SK-N-SH (cell line): Measurements from ENCODE around the gene NLRP9. TPM values are rescaled to one million over a fixed set of nuclear protein-coding genes. Genes with fewer than 3 reads are reported as not detected.

Source experiments
- CTCF ChIA-PET: fragments of 300-600, 350-600 bp; formaldehyde crosslinking; extraction: SDS; loops from one replicate; lab custom pipeline; 2021; lab: Yijun Ruan, JAX
- POLR2A ChIA-PET: fragments of 350-600 bp; sonication (Branson Sonifier 250); formaldehyde crosslinking; extraction: SDS; loops from one replicate; lab custom pipeline; 2020; ENCODE audit warnings: antibody characterized with exemption, inconsistent platforms; lab: Yijun Ruan, JAX
- DNase-seq: peaks from one replicate; pipeline ENCODE4 v3.0.0; 2012
- H2AFZ ChIP-seq: fragments of 200-600 bp; sonication (generic); 2 replicates; pipeline ENCODE4 v1.8.1; 2016; ENCODE audit warnings: antibody characterized with exemption, mild to moderate bottlenecking, low read depth
- H3F3A ChIP-seq: fragments of 200-600 bp; sonication (generic); replicated peaks from 2 replicates; pipeline ENCODE3; 2016; ENCODE audit warnings: antibody characterized with exemption, mild to moderate bottlenecking; ENCODE audit not compliant: insufficient read depth
- H3K27ac ChIP-seq, 2 experiments: fragments of 200-500 bp in 1 of 2; fragments of 200-600 bp in 1 of 2; sonication (Bioruptor generic) in 1 of 2; sonication (generic), shearing (Covaris generic) in 1 of 2; 2 replicates each; pipeline versions ENCODE4 v1.5.1 to v1.6.1; 2014 to 2016; ENCODE audit warnings: low read depth in 2 of 2, inconsistent platforms in 1 of 2, low read length in 1 of 2, mild to moderate bottlenecking in 1 of 2, mixed read lengths in 1 of 2
- H3K27me3 ChIP-seq: fragments of 200-600 bp; sonication (generic), shearing (Covaris generic); 2 replicates; pipeline ENCODE4 v1.6.1; 2016; ENCODE audit warnings: mixed run types; ENCODE audit not compliant: insufficient read depth
- H3K36me3 ChIP-seq, 2 experiments: fragments of 200-500 bp in 1 of 2; fragments of 200-600 bp in 1 of 2; sonication (Bioruptor generic) in 1 of 2; sonication (generic) in 1 of 2; replicated peaks in 1 of 2; 2 replicates each; pipeline versions ENCODE3 to v1.5.1; 2014 to 2016; ENCODE audit warnings: low read length in 1 of 2, mild to moderate bottlenecking in 1 of 2; ENCODE audit not compliant: insufficient read depth in 2 of 2, control insufficient read depth in 1 of 2
- H3K4me1 ChIP-seq, 2 experiments: fragments of 200-500 bp in 1 of 2; fragments of 200-600 bp in 1 of 2; sonication (Bioruptor generic) in 1 of 2; sonication (generic), shearing (Covaris generic) in 1 of 2; 2 replicates each; pipeline versions ENCODE4 v1.5.1 to v1.6.1; 2014 to 2016; ENCODE audit warnings: low read depth in 1 of 2, low read length in 1 of 2, mixed run types in 1 of 2; ENCODE audit not compliant: insufficient read depth in 2 of 2, control insufficient read depth in 1 of 2
- H3K4me2 ChIP-seq: fragments of 200-600 bp; sonication (generic), shearing (Covaris generic); 2 replicates; pipeline ENCODE4 v1.6.1; 2017; ENCODE audit warnings: mixed run types
- H3K4me3 ChIP-seq, 2 experiments: fragments of 200-500 bp in 1 of 2; fragments of 200-600 bp in 1 of 2; sonication (Bioruptor generic) in 1 of 2; sonication (generic), shearing (Covaris generic) in 1 of 2; 2 replicates each; pipeline versions ENCODE4 v1.5.1 to v1.8.1; 2014 to 2016; ENCODE audit warnings: low read depth in 2 of 2, inconsistent platforms in 1 of 2, low read length in 1 of 2, mild to moderate bottlenecking in 1 of 2, mixed read lengths in 1 of 2, moderate library complexity in 1 of 2
- H3K79me2 ChIP-seq: fragments of 200-600 bp; sonication (generic); 2 replicates; pipeline ENCODE4 v1.8.1; 2017; ENCODE audit warnings: mild to moderate bottlenecking; ENCODE audit not compliant: insufficient read depth
- H3K9ac ChIP-seq: fragments of 200-600 bp; sonication (generic); 2 replicates; pipeline ENCODE4 v1.6.1; 2017; ENCODE audit warnings: mixed run types
- H3K9me2 ChIP-seq: fragments of 200-600 bp; sonication (generic); 2 replicates; pipeline ENCODE4 v1.6.1; 2017; ENCODE audit warnings: mixed run types
- H3K9me3 ChIP-seq: fragments of 200-600 bp; sonication (generic); 2 replicates; pipeline ENCODE4 v1.6.1; 2017; ENCODE audit warnings: mixed run types, mild to moderate bottlenecking, moderate library complexity
- H4K20me1 ChIP-seq: fragments of 200-600 bp; sonication (generic); 2 replicates; pipeline ENCODE4 v1.6.1; 2017; ENCODE audit warnings: mild to moderate bottlenecking, mixed run types; ENCODE audit not compliant: insufficient read depth
- EZH2phosphoT487 ChIP-seq: fragments of 200-600 bp; sonication (generic); IDR thresholded peaks from 2 replicates; pipeline ENCODE4 v1.6.1; 2017; ENCODE audit warnings: low read depth, mixed run types, mild to moderate bottlenecking, antibody characterized with exemption, moderate library complexity, borderline replicate concordance
- FOXJ3 ChIP-seq: sonication (generic); formaldehyde crosslinking; IDR thresholded peaks from 2 replicates; pipeline ENCODE4 v1.5.1; 2020; ENCODE audit warnings: mild to moderate bottlenecking, missing genetic modification reagents
- TAF1 ChIP-seq: IDR thresholded peaks from 2 replicates; pipeline ENCODE4 v1.6.1; 2012; ENCODE audit warnings: low read depth, mild to moderate bottlenecking, low read length, moderate library complexity, borderline replicate concordance
- TEAD4 ChIP-seq: IDR thresholded peaks from 2 replicates; pipeline ENCODE4 v1.4.0; 2012; ENCODE audit warnings: mild to moderate bottlenecking, borderline replicate concordance; ENCODE audit not compliant: insufficient read depth
- WGBS: methylation state at CpG from one replicate; pipeline ENCODE4 v1.1.6; 2017; ENCODE audit warnings: low lambda C conversion rate; 5-methylcytosine and 5-hydroxymethylcytosine counted together
- polyA plus RNA-seq, 3 experiments: library from polyadenylated mRNA; depleted of rRNA; stranded (reverse); fragments of >200 nt; gene quantifications; 2 replicates each; pipeline ENCODE4 v1.2.3, GENCODE V29; 2012
- TF ChIP-seq, protein P1 (sequence below): IDR thresholded peaks from 2 replicates; pipeline ENCODE4 v1.4.0; 2012; ENCODE audit warnings: low read depth, borderline replicate concordance
- TF ChIP-seq, protein P2 (sequence below): fragments of 150-350 bp; IDR thresholded peaks from 2 replicates; pipeline ENCODE4 v1.6.1; 2016; ENCODE audit warnings: mild to moderate bottlenecking, low read depth, low read length
- TF ChIP-seq, protein P3 (sequence below): fragments of 150-350 bp; IDR thresholded peaks from 2 replicates; pipeline ENCODE4 v1.6.1; 2017; ENCODE audit warnings: antibody characterized with exemption, low read length, low read depth, borderline replicate concordance
- TF ChIP-seq, protein P4 (sequence below): IDR thresholded peaks from 2 replicates; pipeline ENCODE4 v1.4.0; 2012; ENCODE audit warnings: low read depth
- TF ChIP-seq, protein P5 (sequence below): IDR thresholded peaks from 2 replicates; pipeline ENCODE4 v1.6.1; 2012; ENCODE audit warnings: mild to moderate bottlenecking, low read depth, low read length, moderate library complexity

Gene NLRP9
- polyA plus RNA-seq, 1 of the 3 experiments (the other 2 are of a cell fraction): not detected

DNA sequence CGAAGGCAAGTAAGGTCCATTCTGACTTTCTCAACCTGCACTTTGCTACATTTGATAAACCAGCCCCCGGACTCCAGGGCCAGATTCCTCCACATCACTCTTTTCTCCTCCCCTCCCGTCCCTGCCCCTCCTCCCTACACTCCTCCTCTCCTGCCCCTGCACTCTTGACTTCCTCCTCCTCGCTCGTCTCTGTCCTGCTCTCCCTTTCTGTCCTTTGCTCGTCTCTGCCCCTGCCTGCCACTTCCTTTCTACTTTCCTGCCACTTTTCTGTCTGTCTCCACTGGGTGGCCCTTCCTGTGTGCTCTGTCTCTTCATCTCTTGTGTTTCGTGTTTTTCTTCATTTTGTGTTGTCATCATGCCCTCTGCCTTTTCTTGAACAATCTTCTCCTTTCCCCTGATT lies 76.4 kb downstream of the NLRP9 start:
- CTCF ChIA-PET: interaction anchor here (1.8 kb wide), 1 partner anchor 10 kb away, joined by 7 read pairs; no protein-coding TSS in a partner anchor

More for the DNA sequence above, 76.4 kb downstream of the NLRP9 start:
- TF ChIP-seq EZH2phosphoT487 (no peak), FOXJ3 (CRISPR knock-in tag) (no peak), TAF1 (no peak), TEAD4 (no peak)
- TF ChIP-seq, protein P1, sequence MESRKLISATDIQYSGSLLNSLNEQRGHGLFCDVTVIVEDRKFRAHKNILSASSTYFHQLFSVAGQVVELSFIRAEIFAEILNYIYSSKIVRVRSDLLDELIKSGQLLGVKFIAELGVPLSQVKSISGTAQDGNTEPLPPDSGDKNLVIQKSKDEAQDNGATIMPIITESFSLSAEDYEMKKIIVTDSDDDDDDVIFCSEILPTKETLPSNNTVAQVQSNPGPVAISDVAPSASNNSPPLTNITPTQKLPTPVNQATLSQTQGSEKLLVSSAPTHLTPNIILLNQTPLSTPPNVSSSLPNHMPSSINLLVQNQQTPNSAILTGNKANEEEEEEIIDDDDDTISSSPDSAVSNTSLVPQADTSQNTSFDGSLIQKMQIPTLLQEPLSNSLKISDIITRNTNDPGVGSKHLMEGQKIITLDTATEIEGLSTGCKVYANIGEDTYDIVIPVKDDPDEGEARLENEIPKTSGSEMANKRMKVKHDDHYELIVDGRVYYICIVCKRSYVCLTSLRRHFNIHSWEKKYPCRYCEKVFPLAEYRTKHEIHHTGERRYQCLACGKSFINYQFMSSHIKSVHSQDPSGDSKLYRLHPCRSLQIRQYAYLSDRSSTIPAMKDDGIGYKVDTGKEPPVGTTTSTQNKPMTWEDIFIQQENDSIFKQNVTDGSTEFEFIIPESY: no peak
- TF ChIP-seq, protein P2, sequence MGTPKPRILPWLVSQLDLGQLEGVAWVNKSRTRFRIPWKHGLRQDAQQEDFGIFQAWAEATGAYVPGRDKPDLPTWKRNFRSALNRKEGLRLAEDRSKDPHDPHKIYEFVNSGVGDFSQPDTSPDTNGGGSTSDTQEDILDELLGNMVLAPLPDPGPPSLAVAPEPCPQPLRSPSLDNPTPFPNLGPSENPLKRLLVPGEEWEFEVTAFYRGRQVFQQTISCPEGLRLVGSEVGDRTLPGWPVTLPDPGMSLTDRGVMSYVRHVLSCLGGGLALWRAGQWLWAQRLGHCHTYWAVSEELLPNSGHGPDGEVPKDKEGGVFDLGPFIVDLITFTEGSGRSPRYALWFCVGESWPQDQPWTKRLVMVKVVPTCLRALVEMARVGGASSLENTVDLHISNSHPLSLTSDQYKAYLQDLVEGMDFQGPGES: no peak
- TF ChIP-seq, protein P3, sequence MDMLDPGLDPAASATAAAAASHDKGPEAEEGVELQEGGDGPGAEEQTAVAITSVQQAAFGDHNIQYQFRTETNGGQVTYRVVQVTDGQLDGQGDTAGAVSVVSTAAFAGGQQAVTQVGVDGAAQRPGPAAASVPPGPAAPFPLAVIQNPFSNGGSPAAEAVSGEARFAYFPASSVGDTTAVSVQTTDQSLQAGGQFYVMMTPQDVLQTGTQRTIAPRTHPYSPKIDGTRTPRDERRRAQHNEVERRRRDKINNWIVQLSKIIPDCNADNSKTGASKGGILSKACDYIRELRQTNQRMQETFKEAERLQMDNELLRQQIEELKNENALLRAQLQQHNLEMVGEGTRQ: no peak
- TF ChIP-seq, protein P4, sequence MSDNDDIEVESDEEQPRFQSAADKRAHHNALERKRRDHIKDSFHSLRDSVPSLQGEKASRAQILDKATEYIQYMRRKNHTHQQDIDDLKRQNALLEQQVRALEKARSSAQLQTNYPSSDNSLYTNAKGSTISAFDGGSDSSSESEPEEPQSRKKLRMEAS: no peak
- TF ChIP-seq, protein P5, sequence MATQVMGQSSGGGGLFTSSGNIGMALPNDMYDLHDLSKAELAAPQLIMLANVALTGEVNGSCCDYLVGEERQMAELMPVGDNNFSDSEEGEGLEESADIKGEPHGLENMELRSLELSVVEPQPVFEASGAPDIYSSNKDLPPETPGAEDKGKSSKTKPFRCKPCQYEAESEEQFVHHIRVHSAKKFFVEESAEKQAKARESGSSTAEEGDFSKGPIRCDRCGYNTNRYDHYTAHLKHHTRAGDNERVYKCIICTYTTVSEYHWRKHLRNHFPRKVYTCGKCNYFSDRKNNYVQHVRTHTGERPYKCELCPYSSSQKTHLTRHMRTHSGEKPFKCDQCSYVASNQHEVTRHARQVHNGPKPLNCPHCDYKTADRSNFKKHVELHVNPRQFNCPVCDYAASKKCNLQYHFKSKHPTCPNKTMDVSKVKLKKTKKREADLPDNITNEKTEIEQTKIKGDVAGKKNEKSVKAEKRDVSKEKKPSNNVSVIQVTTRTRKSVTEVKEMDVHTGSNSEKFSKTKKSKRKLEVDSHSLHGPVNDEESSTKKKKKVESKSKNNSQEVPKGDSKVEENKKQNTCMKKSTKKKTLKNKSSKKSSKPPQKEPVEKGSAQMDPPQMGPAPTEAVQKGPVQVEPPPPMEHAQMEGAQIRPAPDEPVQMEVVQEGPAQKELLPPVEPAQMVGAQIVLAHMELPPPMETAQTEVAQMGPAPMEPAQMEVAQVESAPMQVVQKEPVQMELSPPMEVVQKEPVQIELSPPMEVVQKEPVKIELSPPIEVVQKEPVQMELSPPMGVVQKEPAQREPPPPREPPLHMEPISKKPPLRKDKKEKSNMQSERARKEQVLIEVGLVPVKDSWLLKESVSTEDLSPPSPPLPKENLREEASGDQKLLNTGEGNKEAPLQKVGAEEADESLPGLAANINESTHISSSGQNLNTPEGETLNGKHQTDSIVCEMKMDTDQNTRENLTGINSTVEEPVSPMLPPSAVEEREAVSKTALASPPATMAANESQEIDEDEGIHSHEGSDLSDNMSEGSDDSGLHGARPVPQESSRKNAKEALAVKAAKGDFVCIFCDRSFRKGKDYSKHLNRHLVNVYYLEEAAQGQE: no peak
- DNase-seq: no peak
- no peak overlapping the region for H3K9ac ChIP-seq
- H3K4me2 ChIP-seq: no peak overlapping the region
- H3F3A ChIP-seq: no peaks in the 10 kb centered on the region
- H3K4me1 ChIP-seq: peaks cover 10 to 21% of the 10 kb centered on the region in 2 experiments; a peak in 3 of 4 replicates
- H3K9me2 ChIP-seq: no peaks in the 10 kb centered on the region
- no peak overlapping the region for H3K4me3 ChIP-seq
- peaks cover 86% of the 10 kb centered on the region for H4K20me1 ChIP-seq
- no peak overlapping the region for H2AFZ ChIP-seq
- POLR2A ChIA-PET: no interaction called here
- H3K79me2 ChIP-seq: peaks cover 95% of the 10 kb centered on the region
- H3K36me3 ChIP-seq: peaks cover 29 to 63% of the 10 kb centered on the region in 2 experiments
- no peaks in the 10 kb centered on the region for H3K27me3 ChIP-seq
- WGBS: 88% methylated on average over 7 of the region's 7 CpGs
- H3K27ac ChIP-seq: no peak overlapping the region
- H3K9me3 ChIP-seq: no peaks in the 10 kb centered on the region
